GM19025 (cell line): ENCODE measurements around the gene LCE1F.

Experiments used
- ATAC-seq: cut with Tn5 transposase; IDR thresholded peaks from one replicate; pipeline ENCODE4 v1.9.1; 2021; ENCODE audit warnings: mild to moderate bottlenecking, low read depth, moderate library complexity; ENCODE audit not compliant: unreplicated experiment

The LCE1F gene

GRCh38 chr1:152770411-152770810 is 4.5 kb upstream of the LCE1F start:
- no peak for ATAC-seq

- ATAC-seq: no peak
These were observed 1.4 kb downstream of the LCE1F start for GRCh38 chr1:152776361-152776760.

GRCh38 chr1:152777510-152778137 is 2.7 kb downstream of the LCE1F start:
- ATAC-seq: no peak

- no peak for ATAC-seq
These were observed 8.2 kb downstream of the LCE1F start for GRCh38 chr1:152783095-152783494.

DNA sequence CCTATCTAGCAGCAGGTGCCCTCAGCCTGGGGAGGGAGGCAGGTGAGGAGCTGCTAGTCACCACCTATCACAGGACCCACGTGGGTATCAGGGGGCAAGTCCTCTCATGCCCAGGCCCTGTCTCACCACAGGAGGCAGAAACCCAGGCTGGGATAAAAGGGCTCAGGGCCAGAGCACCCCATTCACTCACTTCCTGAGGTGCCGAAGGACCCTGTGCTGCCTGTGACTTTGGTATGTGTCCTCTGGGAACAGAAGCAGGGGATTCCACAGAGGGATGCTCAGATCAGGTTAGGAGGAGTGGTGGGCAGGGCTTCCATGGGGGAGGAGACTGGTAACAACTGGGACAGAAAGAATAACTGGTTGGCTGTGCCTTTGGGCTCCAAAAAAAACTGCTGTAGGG is 11.1 kb downstream of the LCE1F start, which contains the start of gene LCE1E:
LCE1E (plus strand) TSS at position 181 of the 400 bp plus-strand sequence. CDS start 1,043 bp downstream, outside the sequence.
- no peak for ATAC-seq

GRCh38 chr1:152795686-152796085 is 20.7 kb downstream of the LCE1F start:
- ATAC-seq: no peak

- ATAC-seq: no peak
These were observed 21.5 kb downstream of the LCE1F start, which contains the start of gene LCE1D for GRCh38 chr1:152796421-152796820. Gene LCE1D (plus strand): TSS chr1:152796721. CDS start chr1:152797795, 1,074 bp downstream.

DNA sequence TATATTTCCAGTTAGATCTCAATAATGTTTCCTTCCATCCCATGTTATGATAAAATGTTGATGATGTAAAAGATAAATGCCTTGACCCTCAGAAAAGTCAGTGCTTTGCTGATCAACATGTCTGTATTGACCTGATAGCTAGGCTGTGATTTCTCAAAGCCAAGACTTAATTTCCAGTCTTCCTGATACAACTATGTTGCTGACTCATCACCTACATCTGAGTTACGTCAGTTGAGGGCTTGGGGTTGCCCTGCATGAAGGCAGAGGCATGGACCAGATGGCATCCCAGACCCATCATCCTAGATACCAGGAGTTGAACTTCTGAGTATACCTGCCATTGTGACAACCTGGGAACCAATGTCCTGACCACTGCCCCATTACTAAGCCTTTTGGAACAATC is 26.4 kb downstream of the LCE1F start:
- no peak for ATAC-seq

DNA sequence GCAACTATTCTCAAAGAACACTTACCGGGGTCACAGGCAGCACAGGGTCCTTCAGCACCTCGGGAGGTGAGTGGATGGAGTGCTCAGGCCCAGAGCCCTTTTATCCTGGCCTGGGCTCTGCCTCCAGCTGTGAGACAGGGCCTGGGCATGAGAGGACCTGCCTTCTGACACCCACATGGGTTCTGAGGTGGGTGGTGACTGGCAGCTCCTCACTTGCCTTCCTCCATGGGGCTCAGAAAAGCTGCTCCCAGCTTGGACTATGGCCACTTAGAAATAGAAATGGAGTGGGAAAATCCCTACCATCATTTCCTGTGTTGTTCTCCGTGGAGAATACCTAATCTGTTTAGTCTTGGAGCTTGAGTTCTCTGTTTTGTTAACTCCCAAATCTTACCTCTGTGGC is 31.6 kb downstream of the LCE1F start, which contains the start of gene LCE1C:
LCE1C (minus strand) TSS at position 76 of the 400 bp plus-strand sequence. CDS start 1,173 bp downstream, outside the sequence.
- ATAC-seq: no peak

DNA sequence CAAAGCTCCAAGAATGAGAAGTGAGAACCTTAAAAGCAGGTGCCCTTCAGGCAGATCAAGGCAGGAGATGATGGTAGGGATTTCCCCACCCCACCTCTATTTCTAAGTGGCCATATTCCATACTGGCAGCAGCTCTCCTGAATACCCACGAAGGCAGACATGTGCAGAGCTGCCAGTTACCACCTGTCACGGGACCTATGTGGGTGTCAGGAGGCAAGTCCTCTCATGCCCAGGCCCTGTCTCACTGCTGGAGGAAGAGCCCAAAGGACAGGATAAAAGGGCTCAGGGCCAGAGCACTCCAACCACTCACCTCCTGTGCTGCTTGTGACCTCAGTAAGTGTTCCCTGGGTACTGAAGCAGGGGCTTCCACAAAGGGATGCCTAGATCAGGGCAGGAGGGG is 36.1 kb downstream of the LCE1F start:
- no peak for ATAC-seq

GRCh38 chr1:152811671-152812070 is 36.7 kb downstream of the LCE1F start, which contains the start of gene LCE1B:
Gene LCE1B (plus strand): TSS chr1:152811971. CDS start chr1:152812447, 476 bp downstream.
- ATAC-seq: no peak

- no peak for ATAC-seq
These were observed 42.4 kb downstream of the LCE1F start for GRCh38 chr1:152817309-152817708.

DNA sequence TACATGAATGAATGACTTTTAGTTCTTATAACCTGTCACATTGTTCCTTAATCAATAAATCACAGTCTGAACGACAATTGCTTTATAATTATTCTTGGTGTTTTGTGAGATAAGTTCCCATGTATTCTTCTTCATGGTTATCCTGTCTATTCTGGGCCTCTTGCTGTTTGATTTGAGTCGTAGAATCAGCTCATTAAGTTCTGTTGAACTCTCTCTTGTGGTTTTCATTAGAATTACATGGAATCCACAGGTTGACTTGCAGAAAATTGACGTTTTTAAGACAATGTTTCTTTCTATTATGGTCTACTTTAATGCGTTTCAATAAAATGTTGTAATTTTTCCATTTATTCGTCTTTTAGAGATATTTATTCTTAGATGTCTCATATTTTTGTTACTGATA is 48.4 kb downstream of the LCE1F start:
- no peak for ATAC-seq

DNA sequence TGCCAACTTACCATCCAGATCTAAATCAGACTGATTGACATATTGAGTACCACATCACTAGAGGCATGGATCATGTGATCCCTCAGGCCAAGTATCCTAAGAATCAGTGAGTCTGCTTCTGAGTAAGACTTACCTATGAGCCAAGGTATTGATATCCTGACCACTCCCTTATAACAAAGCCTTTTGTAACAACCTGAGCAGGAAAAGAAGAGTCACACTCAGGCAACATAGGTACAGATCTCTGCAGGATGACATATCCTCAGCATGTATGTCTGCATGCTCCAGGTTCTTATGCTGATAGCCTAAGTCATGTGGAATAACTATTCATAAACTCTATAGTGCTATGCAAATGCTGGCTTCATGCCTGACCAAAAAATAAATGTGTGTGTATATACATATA is 50.0 kb downstream of the LCE1F start:
- ATAC-seq: no peak
